Measurements from ENCODE around the gene PSPH. TPM values are rescaled to one million over a fixed set of nuclear protein-coding genes. Genes with fewer than 3 reads are reported as not detected.

Gene PSPH
- polyA plus RNA-seq, 1 of the 3 experiments (the other 2 are of a cell fraction), result 50.5 TPM

DNA sequence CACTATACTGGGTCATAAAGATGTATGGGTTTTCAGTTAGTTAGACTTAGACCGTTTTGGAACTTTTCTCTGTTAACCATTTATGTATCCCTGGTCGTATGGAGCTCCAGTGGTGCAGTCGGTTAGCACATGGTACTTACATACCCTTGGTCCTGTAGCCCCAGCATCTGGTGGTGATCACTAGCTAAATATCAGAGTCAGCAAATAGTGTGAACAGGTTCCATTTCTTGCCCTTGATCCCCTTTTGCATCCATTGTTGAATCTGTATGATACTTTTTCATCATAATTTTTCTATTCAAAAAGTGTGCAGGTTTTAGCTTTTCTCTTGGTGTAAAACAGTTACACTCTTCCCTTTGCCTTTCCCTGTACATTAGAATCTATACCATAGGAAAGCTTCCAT, 71.0 kb downstream of the PSPH start:
- Histone ChIP-seq H3K9me3 (no peaks in the 10 kb centered on the region), H3K4me2 (no peak overlapping the region), H3K27me3 (ENCODE audit: insufficient read depth) (no peaks in the 10 kb centered on the region), H3K4me1 (ENCODE audit: control insufficient read depth in 1 of 2, insufficient read depth in 2 of 2, low read depth in 1 of 2, low read length in 1 of 2) (peaks cover 4% of the 10 kb centered on the region in 2 experiments; a peak in 3 of 4 replicates), H3K36me3 (replicated peaks in 1 of 2; ENCODE audit: control insufficient read depth in 1 of 2, insufficient read depth in 2 of 2, low read length in 1 of 2) (peaks cover 61 to 66% of the 10 kb centered on the region in 2 experiments), H2AFZ (ENCODE audit: low read depth) (no peak overlapping the region), H3K9ac (no peak overlapping the region), H3K4me3 (ENCODE audit: low read depth in 2 of 2, low read length in 1 of 2) (no peak overlapping the region), H3K27ac (ENCODE audit: low read depth in 2 of 2, low read length in 1 of 2) (no peak overlapping the region), H3K9me2 (no peaks in the 10 kb centered on the region), H3K79me2 (ENCODE audit: insufficient read depth) (peaks cover 18% of the 10 kb centered on the region), H4K20me1 (ENCODE audit: insufficient read depth) (peaks cover 27% of the 10 kb centered on the region), H3F3A (replicated peaks; ENCODE audit: insufficient read depth) (no peaks in the 10 kb centered on the region)
- no peak for DNase-seq
- TF ChIP-seq IRF3 (IDR thresholded peaks at IDR 0.05; ENCODE audit: low read depth, low read length) (no peak), JUND (IDR thresholded peaks at IDR 0.05) (no peak), PBX3 (IDR thresholded peaks at IDR 0.05) (no peak), YY1 (IDR thresholded peaks at IDR 0.05; ENCODE audit: low read depth) (no peak), EP300 (IDR thresholded peaks at IDR 0.05; ENCODE audit: borderline replicate concordance in 1 of 2, low read depth in 1 of 2, low read length in 1 of 2) (no peak), MEF2A (IDR thresholded peaks at IDR 0.05; ENCODE audit: borderline replicate concordance, low read depth) (no peak), GABPA (IDR thresholded peaks at IDR 0.05; ENCODE audit: low read depth) (no peak), FOSL2 (IDR thresholded peaks at IDR 0.05; ENCODE audit: borderline replicate concordance, low read depth) (no peak), TEAD4 (IDR thresholded peaks at IDR 0.05; ENCODE audit: borderline replicate concordance, insufficient read depth) (no peak), NRF1 (IDR thresholded peaks at IDR 0.05; ENCODE audit: low read depth, low read length) (no peak), NFIC (IDR thresholded peaks at IDR 0.05; ENCODE audit: borderline replicate concordance) (no peak), EZH2phosphoT487 (IDR thresholded peaks at IDR 0.05; ENCODE audit: borderline replicate concordance, low read depth) (no peak), MXI1 (IDR thresholded peaks at IDR 0.05; ENCODE audit: low read depth, low read length) (no peak), FOXJ3 (CRISPR knock-in tag; IDR thresholded peaks at IDR 0.05) (no peak), REST (IDR thresholded peaks at IDR 0.05; ENCODE audit: low read depth, low read length) (no peak)
- TF ChIP-seq, protein P1, sequence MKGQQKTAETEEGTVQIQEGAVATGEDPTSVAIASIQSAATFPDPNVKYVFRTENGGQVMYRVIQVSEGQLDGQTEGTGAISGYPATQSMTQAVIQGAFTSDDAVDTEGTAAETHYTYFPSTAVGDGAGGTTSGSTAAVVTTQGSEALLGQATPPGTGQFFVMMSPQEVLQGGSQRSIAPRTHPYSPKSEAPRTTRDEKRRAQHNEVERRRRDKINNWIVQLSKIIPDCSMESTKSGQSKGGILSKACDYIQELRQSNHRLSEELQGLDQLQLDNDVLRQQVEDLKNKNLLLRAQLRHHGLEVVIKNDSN (IDR thresholded peaks at IDR 0.05; ENCODE audit: borderline replicate concordance, low read depth), result no peak
- TF ChIP-seq, protein P2, sequence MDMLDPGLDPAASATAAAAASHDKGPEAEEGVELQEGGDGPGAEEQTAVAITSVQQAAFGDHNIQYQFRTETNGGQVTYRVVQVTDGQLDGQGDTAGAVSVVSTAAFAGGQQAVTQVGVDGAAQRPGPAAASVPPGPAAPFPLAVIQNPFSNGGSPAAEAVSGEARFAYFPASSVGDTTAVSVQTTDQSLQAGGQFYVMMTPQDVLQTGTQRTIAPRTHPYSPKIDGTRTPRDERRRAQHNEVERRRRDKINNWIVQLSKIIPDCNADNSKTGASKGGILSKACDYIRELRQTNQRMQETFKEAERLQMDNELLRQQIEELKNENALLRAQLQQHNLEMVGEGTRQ (IDR thresholded peaks at IDR 0.05; ENCODE audit: borderline replicate concordance, low read depth, low read length), result no peak
- POLR2A ChIA-PET, result no interaction called here
- WGBS (ENCODE audit: low lambda C conversion rate), result 99% methylated on average over 3 of the region's 3 CpGs
- CTCF ChIA-PET, result interaction anchor here (0.8 to 2.5 kb wide), 4 partner anchors 15 to 94 kb away, joined by 3 to 19 read pairs (median 5); partner anchors contain the start of gene NIPSNAP2
